DOHH2 (cell line): Measurements from ENCODE around the gene CAMTA1.

Experiments used
- H3F3A ChIP-seq: fragments of 200-600 bp; sonication (generic), shearing (Covaris generic); 2 replicates; pipeline ENCODE4 v1.6.0; 2016; ENCODE audit warnings: antibody characterized with exemption, mild to moderate bottlenecking; ENCODE audit not compliant: control insufficient read depth, insufficient read depth
- H3K27ac ChIP-seq: fragments of 200-600 bp; sonication (generic); 2 replicates; pipeline ENCODE4 v1.5.1; 2014; ENCODE audit warnings: low read depth, mild to moderate bottlenecking, low read length, moderate library complexity
- H3K27me3 ChIP-seq: fragments of 200-600 bp; sonication (generic); 2 replicates; pipeline ENCODE4 v1.6.1; 2014; ENCODE audit warnings: mild to moderate bottlenecking, low read length, mixed read lengths; ENCODE audit not compliant: control insufficient read depth
- H3K36me3 ChIP-seq: fragments of 200-600 bp; sonication (generic); 2 replicates; pipeline ENCODE4 v1.6.1; 2014; ENCODE audit warnings: mild to moderate bottlenecking, low read length, moderate library complexity, mixed read lengths; ENCODE audit not compliant: control insufficient read depth
- H3K4me1 ChIP-seq: fragments of 200-600 bp; sonication (generic); 2 replicates; pipeline ENCODE4 v1.6.1; 2014; ENCODE audit warnings: mild to moderate bottlenecking, low read length, mixed read lengths; ENCODE audit not compliant: control insufficient read depth
- H3K4me2 ChIP-seq: fragments of 200-600 bp; sonication (generic); 2 replicates; pipeline ENCODE4 v1.6.0; 2014; ENCODE audit warnings: mild to moderate bottlenecking, low read length, moderate library complexity
- H3K4me3 ChIP-seq: fragments of 200-600 bp; sonication (generic); 2 replicates; pipeline ENCODE4 v1.5.1; 2014; ENCODE audit warnings: mild to moderate bottlenecking, low read length, mixed read lengths
- H3K79me2 ChIP-seq: fragments of 200-600 bp; sonication (generic); 2 replicates; pipeline ENCODE4 v1.6.1; 2014; ENCODE audit warnings: mild to moderate bottlenecking, low read length, mixed read lengths; ENCODE audit not compliant: control insufficient read depth
- H3K9me2 ChIP-seq: fragments of 200-600 bp; sonication (generic); replicated peaks from 2 replicates; pipeline ENCODE4 v1.6.1; 2014; ENCODE audit warnings: mild to moderate bottlenecking, low read length, mixed read lengths; ENCODE audit not compliant: control insufficient read depth
- H3K9me3 ChIP-seq: fragments of 200-600 bp; sonication (generic); 2 replicates; pipeline ENCODE4 v1.6.1; 2014; ENCODE audit warnings: antibody characterized with exemption, low read length, mixed read lengths; ENCODE audit not compliant: control insufficient read depth, insufficient read depth
- H4K20me1 ChIP-seq: fragments of 200-600 bp; sonication (generic); 2 replicates; pipeline ENCODE4 v1.6.0; 2014; ENCODE audit warnings: low read depth, mild to moderate bottlenecking, antibody characterized with exemption, low read length, moderate library complexity; ENCODE audit not compliant: control insufficient read depth, insufficient read depth
- CTCF ChIP-seq: fragments of 200-600 bp; sonication (generic); IDR thresholded peaks from one replicate; pipeline ENCODE4 v1.5.1; 2014; ENCODE audit warnings: antibody characterized with exemption, mild to moderate bottlenecking, low read depth, low read length; ENCODE audit not compliant: poor library complexity, severe bottlenecking
- EZH2phosphoT487 ChIP-seq: fragments of 200-600 bp; sonication (generic); IDR thresholded peaks from 2 replicates; pipeline ENCODE4 v1.6.1; 2017; ENCODE audit warnings: borderline replicate concordance, mild to moderate bottlenecking, antibody characterized with exemption, low read length, moderate library complexity, mixed read lengths

The CAMTA1 gene

GRCh38 chr1:7575041-7575400 is 789.8 kb downstream of the CAMTA1 start:
- no peaks in the 10 kb centered on the region for H3K27me3 ChIP-seq
- no peaks in the 10 kb centered on the region for H3K36me3 ChIP-seq
- no peaks in the 10 kb centered on the region for H3K9me2 ChIP-seq
- no peaks in the 10 kb centered on the region for H3K79me2 ChIP-seq
- no peak overlapping the region for H3K27ac ChIP-seq
- H3K9me3 ChIP-seq: no peaks in the 10 kb centered on the region
- H3K4me1 ChIP-seq: no peaks in the 10 kb centered on the region
- H3K4me3 ChIP-seq: no peak overlapping the region
- TF ChIP-seq EZH2phosphoT487 (no peak), CTCF (no peak)
- H4K20me1 ChIP-seq: no peaks in the 10 kb centered on the region
- no peaks in the 10 kb centered on the region for H3F3A ChIP-seq
- no peak overlapping the region for H3K4me2 ChIP-seq

GRCh38 chr1:7576946-7577657 is 791.8 kb downstream of the CAMTA1 start:
- Histone ChIP-seq H3K27me3 (no peaks in the 10 kb centered on the region), H3K79me2 (no peaks in the 10 kb centered on the region), H3K36me3 (no peaks in the 10 kb centered on the region), H3F3A (no peaks in the 10 kb centered on the region), H4K20me1 (no peaks in the 10 kb centered on the region), H3K4me3 (no peak overlapping the region), H3K9me2 (no peaks in the 10 kb centered on the region), H3K4me2 (no peak overlapping the region), H3K9me3 (no peaks in the 10 kb centered on the region), H3K27ac (no peak overlapping the region), H3K4me1 (no peaks in the 10 kb centered on the region)
- TF ChIP-seq CTCF (no peak), EZH2phosphoT487 (no peak)

- TF ChIP-seq CTCF (no peak), EZH2phosphoT487 (no peak)
- Histone ChIP-seq H3K36me3 (no peaks in the 10 kb centered on the region), H4K20me1 (no peaks in the 10 kb centered on the region), H3K79me2 (no peaks in the 10 kb centered on the region), H3F3A (no peaks in the 10 kb centered on the region), H3K9me3 (no peaks in the 10 kb centered on the region), H3K4me1 (no peaks in the 10 kb centered on the region), H3K4me2 (no peak overlapping the region), H3K27ac (no peak overlapping the region), H3K27me3 (no peaks in the 10 kb centered on the region), H3K9me2 (no peaks in the 10 kb centered on the region), H3K4me3 (no peak overlapping the region)
Measured at GRCh38 chr1:7578206-7578605, 793.0 kb downstream of the CAMTA1 start.
